ENCODE measurements around the gene FRMD5.

- TF ChIP-seq CTCF (IDR thresholded peaks at IDR 0.05; ENCODE audit: low read length) = no peak
- TF ChIP-seq EZH2 (optimal IDR thresholded peaks at IDR 0.05; ENCODE audit: low read depth, low read length) = no peak
Observed at GRCh38 chr15:44084770-44085169, 110.3 kb downstream of the FRMD5 start.

All from MM.1S (cell line).